Endothelial cell of umbilical vein (primary cell): Measurements from ENCODE around the gene TRAF3IP1. TPM values are rescaled to one million over a fixed set of nuclear protein-coding genes. Genes with fewer than 3 reads are reported as not detected.

ENCODE experiments used
- BruUV-seq: library from RNA; stranded (reverse); fragments of 400-500 nt; replicated peaks from 2 replicates; lab custom pipeline; 2021; lab: Mats Ljungman, UMichigan
- CTCF ChIA-PET: fragments of 300-600, 350-600 bp; sonication (Branson Sonifier 250); formaldehyde crosslinking; loops from one replicate; lab custom pipeline; 2021; ENCODE audit warnings: antibody characterized with exemption, inconsistent platforms; lab: Charles Lee
- POLR2A ChIA-PET: fragments of 300-600, 350-600 bp; sonication (Branson Sonifier 250); formaldehyde crosslinking; loops from one replicate; lab custom pipeline; 2021; ENCODE audit warnings: antibody characterized with exemption, inconsistent platforms; lab: Charles Lee
- DNase-seq: peaks from one replicate; pipeline ENCODE4 v3.0.0-alpha.2; 2011; ENCODE audit warnings: low read depth, low spot score
- FAIRE-seq: peaks from 2 replicates; lab custom pipeline; 2011; peaks lifted over from hg19 to GRCh38; lab: Jason Lieb, UNC
- H2AFZ ChIP-seq: 2 replicates; pipeline ENCODE4 v1.6.0; 2012; ENCODE audit warnings: low read depth, low read length, control low read depth, inconsistent platforms
- H3K27ac ChIP-seq: 2 replicates; pipeline ENCODE4 v1.5.1; 2011; ENCODE audit warnings: low read depth, mild to moderate bottlenecking, control low read depth, low read length, moderate library complexity; ENCODE audit not compliant: insufficient read depth
- H3K27me3 ChIP-seq, 2 experiments: 2 replicates each; pipeline versions ENCODE4 v1.6.0 to v1.6.1; 2011; ENCODE audit warnings: low read length in 2 of 2, mixed read lengths in 1 of 2; ENCODE audit not compliant: control insufficient read depth in 2 of 2, insufficient read depth in 2 of 2
- H3K36me3 ChIP-seq, 2 experiments: 2 replicates in 1 of 2; 3 replicates in 1 of 2; pipeline ENCODE4 v1.5.1; 2011; ENCODE audit warnings: low read length in 2 of 2, mild to moderate bottlenecking in 1 of 2, moderate library complexity in 1 of 2; ENCODE audit not compliant: control insufficient read depth in 2 of 2, insufficient read depth in 2 of 2; ENCODE audit errors: extremely low read depth in 1 of 2
- H3K4me1 ChIP-seq: 3 replicates; pipeline ENCODE4 v1.5.1; 2011; ENCODE audit warnings: mild to moderate bottlenecking, low read length; ENCODE audit not compliant: control insufficient read depth, insufficient read depth; ENCODE audit errors: extremely low read depth
- H3K4me2 ChIP-seq: 2 replicates; pipeline ENCODE4 v1.6.1; 2011; ENCODE audit warnings: low read length, control low read depth, mixed read lengths; ENCODE audit not compliant: insufficient read depth
- H3K4me3 ChIP-seq, 3 experiments: fragments of 200-600 bp in 1 of 3; sonication (generic), shearing (Covaris generic) in 1 of 3; replicated peaks in 1 of 3; 2 replicates each; pipeline ENCODE4 v1.5.1; 2011 to 2016; ENCODE audit warnings: control low read depth in 3 of 3, low read length in 3 of 3, mild to moderate bottlenecking in 2 of 3, inconsistent platforms in 1 of 3, low read depth in 1 of 3, moderate library complexity in 1 of 3; ENCODE audit not compliant: insufficient read depth in 1 of 3
- H3K79me2 ChIP-seq: 2 replicates; pipeline ENCODE4 v1.6.0; 2012; ENCODE audit warnings: low read length, inconsistent platforms; ENCODE audit not compliant: control insufficient read depth, insufficient read depth
- H3K9ac ChIP-seq: replicated peaks from 2 replicates; pipeline ENCODE3; 2011; ENCODE audit warnings: low read length, control low read depth; ENCODE audit not compliant: insufficient read depth; ENCODE audit errors: extremely low read depth
- H3K9me1 ChIP-seq: replicated peaks from 3 replicates; pipeline ENCODE4 v1.6.0; 2011; ENCODE audit warnings: mild to moderate bottlenecking, low read length; ENCODE audit not compliant: control insufficient read depth, insufficient read depth; ENCODE audit errors: extremely low read depth
- H3K9me3 ChIP-seq: replicated peaks from 2 replicates; pipeline ENCODE4 v1.5.1; 2012; ENCODE audit warnings: low read length, inconsistent platforms; ENCODE audit not compliant: control insufficient read depth, insufficient read depth
- H4K20me1 ChIP-seq: replicated peaks from 2 replicates; pipeline ENCODE3; 2011; ENCODE audit warnings: mild to moderate bottlenecking, low read length; ENCODE audit not compliant: control insufficient read depth, insufficient read depth; ENCODE audit errors: extremely low read depth
- EZH2 ChIP-seq: IDR thresholded peaks from 2 replicates; pipeline ENCODE4 v1.6.1; 2012; ENCODE audit warnings: borderline replicate concordance, low read depth, mild to moderate bottlenecking, moderate library complexity, low read length, inconsistent platforms; ENCODE audit not compliant: severe bottlenecking
- FOS ChIP-seq: IDR thresholded peaks from 2 replicates; pipeline ENCODE4 v1.6.1; 2011; ENCODE audit warnings: mild to moderate bottlenecking, low read length, moderate library complexity, borderline replicate concordance; ENCODE audit not compliant: insufficient read depth
- GATA2 ChIP-seq: IDR thresholded peaks from 2 replicates; pipeline ENCODE4 v1.7.0; 2011; ENCODE audit warnings: low read depth, mild to moderate bottlenecking, moderate library complexity, mixed read lengths, low read length; ENCODE audit not compliant: insufficient read length, insufficient read depth
- JUN ChIP-seq: IDR thresholded peaks from 2 replicates; pipeline ENCODE4 v1.6.1; 2011; ENCODE audit warnings: borderline replicate concordance, low read depth; ENCODE audit not compliant: insufficient read length, insufficient read depth
- MAX ChIP-seq: IDR thresholded peaks from 2 replicates; pipeline ENCODE4 v1.6.1; 2011; ENCODE audit not compliant: insufficient read depth, insufficient read length
- MYC ChIP-seq: IDR thresholded peaks from one replicate; pipeline ENCODE4 v1.6.1; 2011; ENCODE audit warnings: mild to moderate bottlenecking, low read depth, low read length
- POLR2A ChIP-seq: IDR thresholded peaks from 2 replicates; pipeline ENCODE4 v1.6.1; 2012; ENCODE audit warnings: low read depth, mild to moderate bottlenecking, control low read depth, low read length
- POLR2AphosphoS5 ChIP-seq: IDR thresholded peaks from 2 replicates; pipeline ENCODE4 v1.6.1; 2012; ENCODE audit warnings: low read depth, mild to moderate bottlenecking, control low read depth, low read length, moderate library complexity; ENCODE audit not compliant: insufficient read depth
- dilution Hi-C: fragments of 300-500 bp; cut with MboI; formaldehyde crosslinking; loops from one replicate; pipeline ENCODE4 v1.15.0; 2019; ENCODE audit warnings: low sequenced_read_pairs; ENCODE audit not compliant: extremely low pct_ligation_motif_present
- intact Hi-C: fragments of 100-400 bp; cut with micrococcal nuclease; formaldehyde crosslinking; loops from one replicate; pipeline ENCODE4 v1.10.0; 2022
- polyA plus RNA-seq, 4 experiments: library from polyadenylated mRNA; depleted of rRNA in 3 of 4; stranded (reverse) in 3 of 4; unstranded in 1 of 4; fragments of >200 nt; gene quantifications; 2 replicates each; pipeline versions ENCODE4 v1.2.1 to v1.2.3, GENCODE V29; 2011 to 2012; ENCODE audit warnings: missing spikeins in 1 of 4
- total RNA-seq: library from RNA; stranded (reverse); gene quantifications from 2 replicates; pipeline ENCODE4 v1.2.3, GENCODE V29; 2021
- TF ChIP-seq, protein P1 (sequence below), 2 donors: IDR thresholded peaks; 1 replicate in 1 of 2; 2 replicates in 1 of 2; pipeline ENCODE4 v1.5.1; 2011; ENCODE audit warnings: low read length in 2 of 2, mild to moderate bottlenecking in 2 of 2, moderate library complexity in 2 of 2, control low read depth in 1 of 2, inconsistent platforms in 1 of 2, low read depth in 1 of 2; ENCODE audit not compliant: insufficient read depth in 1 of 2; ENCODE audit errors: extremely low read depth in 1 of 2

Gene TRAF3IP1
- total and polyA plus RNA-seq, 2 donors (not counting 3 experiments of a cell fraction or from before 2014, with no cell fraction given) = 3.4 to 15.9 TPM

DNA sequence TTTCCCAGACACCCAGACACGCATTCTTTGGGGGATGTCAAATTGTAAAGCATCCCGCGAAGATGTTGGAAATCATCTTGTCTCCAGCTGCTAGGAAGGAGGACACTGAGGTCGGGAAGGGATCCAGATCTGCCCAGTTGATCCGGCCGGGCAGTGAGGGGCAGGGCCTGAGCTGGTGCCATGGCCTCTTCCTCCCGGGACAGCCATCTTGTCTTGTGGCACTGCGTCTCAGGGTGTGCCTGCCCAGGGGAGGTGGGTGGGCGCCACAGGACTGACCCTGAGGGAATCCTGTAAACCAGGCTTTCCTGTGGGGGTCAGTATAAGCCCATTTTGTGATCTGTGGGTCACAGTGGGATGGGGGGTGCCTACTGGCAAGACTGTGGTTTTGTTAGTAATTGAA is 10.1 kb downstream of the TRAF3IP1 start:
- no peaks in the 10 kb centered on the region for H3K4me1 ChIP-seq
- BruUV-seq = no TSS peak
- no peak for DNase-seq
- no peaks in the 10 kb centered on the region for H3K9me3 ChIP-seq
- TF ChIP-seq MYC = no peak
- TF ChIP-seq FOS = no peak
- TF ChIP-seq EZH2 = no peak
- no peak for TF ChIP-seq POLR2AphosphoS5
- TF ChIP-seq JUN = no peak
- TF ChIP-seq, protein P1, sequence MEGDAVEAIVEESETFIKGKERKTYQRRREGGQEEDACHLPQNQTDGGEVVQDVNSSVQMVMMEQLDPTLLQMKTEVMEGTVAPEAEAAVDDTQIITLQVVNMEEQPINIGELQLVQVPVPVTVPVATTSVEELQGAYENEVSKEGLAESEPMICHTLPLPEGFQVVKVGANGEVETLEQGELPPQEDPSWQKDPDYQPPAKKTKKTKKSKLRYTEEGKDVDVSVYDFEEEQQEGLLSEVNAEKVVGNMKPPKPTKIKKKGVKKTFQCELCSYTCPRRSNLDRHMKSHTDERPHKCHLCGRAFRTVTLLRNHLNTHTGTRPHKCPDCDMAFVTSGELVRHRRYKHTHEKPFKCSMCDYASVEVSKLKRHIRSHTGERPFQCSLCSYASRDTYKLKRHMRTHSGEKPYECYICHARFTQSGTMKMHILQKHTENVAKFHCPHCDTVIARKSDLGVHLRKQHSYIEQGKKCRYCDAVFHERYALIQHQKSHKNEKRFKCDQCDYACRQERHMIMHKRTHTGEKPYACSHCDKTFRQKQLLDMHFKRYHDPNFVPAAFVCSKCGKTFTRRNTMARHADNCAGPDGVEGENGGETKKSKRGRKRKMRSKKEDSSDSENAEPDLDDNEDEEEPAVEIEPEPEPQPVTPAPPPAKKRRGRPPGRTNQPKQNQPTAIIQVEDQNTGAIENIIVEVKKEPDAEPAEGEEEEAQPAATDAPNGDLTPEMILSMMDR (IDR thresholded peaks at IDR 0.05; ENCODE audit: extremely low read depth in 1 of 2, insufficient read depth in 1 of 2, low read depth in 1 of 2, low read length in 2 of 2) = no peak
- TF ChIP-seq POLR2A = no peak
- no peak for TF ChIP-seq GATA2
- TF ChIP-seq MAX = no peak
- H3K4me3 ChIP-seq = no peak overlapping the region
- intact Hi-C loops = no loop called here
- no peak overlapping the region for H3K27ac ChIP-seq
- FAIRE-seq = no peak
- H3K27me3 ChIP-seq = no peaks in the 10 kb centered on the region
- dilution Hi-C loops = no loop called here
- no peak overlapping the region for H3K9ac ChIP-seq
- H3K9me1 ChIP-seq = no peaks in the 10 kb centered on the region
- no peak overlapping the region for H3K4me2 ChIP-seq
- ChIA-PET CTCF (no interaction called here), POLR2A (no interaction called here)
- no peaks in the 10 kb centered on the region for H4K20me1 ChIP-seq
- H3K79me2 ChIP-seq = no peaks in the 10 kb centered on the region
- H2AFZ ChIP-seq = no peak overlapping the region
- H3K36me3 ChIP-seq = peaks cover 0 to 7% of the 10 kb centered on the region in 2 experiments
